Thymus (tissue), 11 donors: ENCODE measurements around the gene SNU13. TPM values are rescaled to one million over a fixed set of nuclear protein-coding genes. Genes with fewer than 3 reads are reported as not detected.
"Not testable (repeated sequence)": the region's sequence is repeated elsewhere in the genome, so short reads cannot be mapped to it uniquely, and the experiment has no call there.

ENCODE experiments used
- DNase-seq, 9 donors: peaks; one replicate each; pipeline ENCODE4 v3.0.0-alpha.2; 2013; ENCODE audit warnings: low spot score in 9 of 9, low read depth in 6 of 9, missing footprints in 1 of 9
- H3K27ac ChIP-seq, 2 donors: one replicate each; pipeline ENCODE4 v1.5.1; 2013; ENCODE audit warnings: control low read depth in 1 of 2, low read depth in 1 of 2, low read length in 1 of 2, mild to moderate bottlenecking in 1 of 2, moderate library complexity in 1 of 2
- H3K27me3 ChIP-seq, 2 donors: one replicate each; pipeline ENCODE4 v1.5.1; 2013; ENCODE audit warnings: low read length in 1 of 2; ENCODE audit not compliant: control insufficient read depth in 2 of 2, insufficient read depth in 1 of 2
- H3K36me3 ChIP-seq, 2 donors: one replicate each; pipeline ENCODE4 v1.5.1; 2013; ENCODE audit warnings: low read length in 1 of 2, mild to moderate bottlenecking in 1 of 2, moderate library complexity in 1 of 2; ENCODE audit not compliant: control insufficient read depth in 2 of 2, insufficient read depth in 2 of 2
- H3K4me1 ChIP-seq, 2 donors: one replicate each; pipeline ENCODE4 v1.5.1; 2013; ENCODE audit warnings: low read length in 2 of 2; ENCODE audit not compliant: control insufficient read depth in 2 of 2, insufficient read depth in 2 of 2
- H3K4me3 ChIP-seq, 2 donors: one replicate each; pipeline ENCODE4 v1.5.1; 2013; ENCODE audit warnings: low read length in 2 of 2, control low read depth in 1 of 2, mild to moderate bottlenecking in 1 of 2
- H3K9me3 ChIP-seq, 2 donors: one replicate each; pipeline ENCODE4 v1.5.1; 2013; ENCODE audit warnings: low read length in 1 of 2, mild to moderate bottlenecking in 1 of 2; ENCODE audit not compliant: control insufficient read depth in 2 of 2, insufficient read depth in 1 of 2
- WGBS: extraction: QIAGEN DNeasy Blood & Tissue Kit; methylation state at CpG from one replicate; pipeline ENCODE4 v1.1.7; 2013; 5-methylcytosine and 5-hydroxymethylcytosine counted together
- polyA plus RNA-seq: library from polyadenylated mRNA; stranded (reverse); fragments of 200-250 nt; gene quantifications from one replicate; pipeline ENCODE4 v1.2.3, GENCODE V29; 2013
- total RNA-seq: library from RNA; stranded (reverse); fragments of 120-200 nt; gene quantifications from one replicate; pipeline ENCODE4 v1.2.4, GENCODE V29; 2013
- donor health status: healthy.

Gene SNU13
- total and polyA plus RNA-seq, 2 donors = 121 to 130 TPM

DNA sequence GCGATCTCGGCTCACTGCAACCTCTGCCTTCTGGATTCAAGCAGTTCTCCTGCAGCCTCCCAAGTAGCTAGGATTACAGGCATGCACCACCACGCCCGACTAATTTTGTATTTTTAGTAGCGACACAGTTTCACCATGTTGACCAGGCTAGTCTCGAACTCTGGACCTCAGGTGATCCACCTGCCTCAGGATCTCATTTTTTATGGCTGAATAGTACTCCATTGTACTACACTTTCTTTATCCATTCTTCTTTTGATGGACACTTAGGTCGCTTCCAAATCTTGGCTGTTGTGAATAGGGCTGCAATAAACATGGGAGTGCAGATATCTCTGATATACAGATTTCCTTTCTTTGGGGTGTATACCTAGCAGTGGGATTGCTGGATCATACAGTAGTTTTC lies 46.8 kb downstream of the SNU13 start:
- no peaks in the 10 kb centered on the region for H3K27me3 ChIP-seq
- H3K9me3 ChIP-seq = no peaks in the 10 kb centered on the region
- H3K36me3 ChIP-seq = peaks cover 66 to 85% of the 10 kb centered on the region in 2 donors
- no peak for DNase-seq
- no peaks in the 10 kb centered on the region for H3K4me1 ChIP-seq
- H3K4me3 ChIP-seq = no peak overlapping the region
- no peak overlapping the region for H3K27ac ChIP-seq
- WGBS = over 99% methylated on average over 7 of the region's 7 CpGs

GRCh38 chr22:41638748-41639147 lies 49.9 kb downstream of the SNU13 start:
- no peak for DNase-seq
- Histone ChIP-seq H3K4me1 (no peaks in the 10 kb centered on the region), H3K27ac (no peak overlapping the region), H3K36me3 (peaks cover 74 to 89% of the 10 kb centered on the region in 2 donors), H3K9me3 (no peaks in the 10 kb centered on the region), H3K4me3 (no peak overlapping the region), H3K27me3 (no peaks in the 10 kb centered on the region)
- WGBS = 98% methylated on average over 5 of the region's 5 CpGs

DNA sequence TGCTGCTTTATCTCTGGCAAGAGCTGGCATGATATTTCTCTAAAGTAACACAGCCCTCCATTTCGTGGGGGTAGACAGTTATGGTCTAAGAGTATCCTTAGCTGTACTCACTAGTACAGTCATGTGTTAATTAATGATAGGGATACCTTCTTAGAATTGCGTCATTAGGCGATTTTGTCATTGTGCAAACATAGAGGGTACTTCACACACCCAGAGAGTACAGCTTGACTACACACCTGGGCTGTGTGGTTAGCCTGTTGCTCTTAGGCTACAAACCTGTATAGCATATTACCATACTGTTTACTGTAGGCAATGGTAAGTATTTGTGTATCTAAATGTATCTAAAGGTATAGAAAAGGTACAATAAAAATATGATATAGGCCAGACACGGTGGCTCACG lies 50.5 kb downstream of the SNU13 start:
- no peak for DNase-seq
- no peaks in the 10 kb centered on the region for H3K27me3 ChIP-seq
- no peak overlapping the region for H3K27ac ChIP-seq
- no peaks in the 10 kb centered on the region for H3K9me3 ChIP-seq
- no peaks in the 10 kb centered on the region for H3K4me1 ChIP-seq
- over 99% methylated on average over 5 of the region's 5 CpGs for WGBS
- peaks cover 70 to 90% of the 10 kb centered on the region in 2 donors for H3K36me3 ChIP-seq
- H3K4me3 ChIP-seq = no peak overlapping the region

- H3K4me1 ChIP-seq, H3K4me3 ChIP-seq, H3K27ac ChIP-seq, DNase-seq, H3K9me3 ChIP-seq, H3K27me3 ChIP-seq: not testable (repeated sequence)
- peaks cover 65 to 86% of the 10 kb centered on the region in 2 donors for H3K36me3 ChIP-seq
- 96% methylated on average over 8 of the region's 8 CpGs for WGBS
Observed at GRCh38 chr22:41637623-41638022, 51.0 kb downstream of the SNU13 start.

GRCh38 chr22:41636467-41636866 lies 52.2 kb downstream of the SNU13 start:
- Histone ChIP-seq H3K4me3 (no peak overlapping the region), H3K4me1 (no peaks in the 10 kb centered on the region), H3K27me3 (no peaks in the 10 kb centered on the region), H3K27ac (no peak overlapping the region), H3K36me3 (peaks cover 64 to 74% of the 10 kb centered on the region in 2 donors), H3K9me3 (no peaks in the 10 kb centered on the region)
- 94% methylated on average over 7 of the region's 7 CpGs for WGBS
- DNase-seq = no peak

DNA sequence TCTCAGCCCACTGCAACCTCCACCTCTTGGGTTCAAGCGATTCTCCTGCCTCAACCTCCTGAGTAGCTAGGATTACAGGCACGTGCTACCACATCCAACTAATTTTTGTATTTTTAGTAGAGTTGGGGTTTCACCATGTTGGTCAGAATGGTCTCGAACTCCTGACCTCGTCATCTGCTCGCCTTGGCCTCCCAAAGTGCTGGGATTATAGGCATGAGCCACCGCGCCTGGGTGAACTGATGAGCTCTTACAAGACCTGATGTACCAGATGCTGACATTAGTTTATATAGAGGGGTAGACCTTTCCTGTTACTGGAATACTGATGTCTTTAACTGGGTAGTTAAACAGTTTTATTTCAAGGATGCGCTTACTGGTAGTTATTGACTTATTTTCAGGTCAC lies 54.1 kb downstream of the SNU13 start:
- H3K4me3 ChIP-seq, H3K9me3 ChIP-seq, H3K4me1 ChIP-seq, H3K27me3 ChIP-seq, DNase-seq, H3K27ac ChIP-seq: not testable (repeated sequence)
- H3K36me3 ChIP-seq = peaks cover 61 to 65% of the 10 kb centered on the region in 2 donors
- WGBS = 97% methylated on average over 8 of the region's 8 CpGs

GRCh38 chr22:41631615-41632014 lies 57.1 kb downstream of the SNU13 start:
- H3K27ac ChIP-seq, H3K9me3 ChIP-seq, H3K4me3 ChIP-seq, H3K4me1 ChIP-seq, DNase-seq, H3K27me3 ChIP-seq: not testable (repeated sequence)
- H3K36me3 ChIP-seq = peaks cover 53 to 66% of the 10 kb centered on the region in 2 donors
- 94% methylated on average over 11 of the region's 23 CpGs for WGBS

GRCh38 chr22:41631115-41631514 lies 57.6 kb downstream of the SNU13 start:
- peaks cover 52 to 63% of the 10 kb centered on the region in 2 donors for H3K36me3 ChIP-seq
- not testable (repeated sequence) for H3K27me3 ChIP-seq, H3K4me3 ChIP-seq, DNase-seq, H3K4me1 ChIP-seq, H3K9me3 ChIP-seq, H3K27ac ChIP-seq
- 97% methylated on average over 25 of the region's 28 CpGs for WGBS

GRCh38 chr22:41625577-41625976 lies 63.1 kb downstream of the SNU13 start:
- Histone ChIP-seq H3K27me3 (no peaks in the 10 kb centered on the region), H3K4me3 (no peak overlapping the region), H3K27ac (no peak overlapping the region), H3K4me1 (peaks cover 7 to 8% of the 10 kb centered on the region in 2 donors), H3K9me3 (no peaks in the 10 kb centered on the region), H3K36me3 (peaks cover 53 to 73% of the 10 kb centered on the region in 2 donors)
- 98% methylated on average over 7 of the region's 7 CpGs for WGBS
- DNase-seq = no peak
